Urinary bladder (tissue), 4 donors: ENCODE data around the gene ABCA5. TPM values are rescaled to one million over a fixed set of nuclear protein-coding genes. Genes with fewer than 3 reads are reported as not detected.

Experiments used
- DNase-seq: peaks from one replicate; pipeline ENCODE4 v3.0.0-alpha.2; 2015; ENCODE audit errors: extremely low spot score
- H3K27ac ChIP-seq: one replicate; pipeline ENCODE4 v1.5.1; 2013; ENCODE audit warnings: low read depth, mild to moderate bottlenecking, moderate library complexity
- H3K36me3 ChIP-seq: one replicate; pipeline ENCODE4 v1.6.1; 2013; ENCODE audit warnings: mild to moderate bottlenecking, moderate library complexity; ENCODE audit not compliant: insufficient read depth
- H3K4me1 ChIP-seq: one replicate; pipeline ENCODE4 v1.6.1; 2013; ENCODE audit warnings: mild to moderate bottlenecking, moderate library complexity; ENCODE audit not compliant: insufficient read depth
- H3K4me3 ChIP-seq: one replicate; pipeline ENCODE4 v1.5.1; 2013; ENCODE audit warnings: low read depth, low read length
- WGBS: extraction: QIAGEN DNeasy Blood & Tissue Kit; methylation state at CpG from one replicate; pipeline ENCODE4 v1.1.7; 2013; 5-methylcytosine and 5-hydroxymethylcytosine counted together
- polyA plus RNA-seq: library from polyadenylated mRNA; stranded (reverse); fragments of 200-250 nt; gene quantifications from one replicate; pipeline ENCODE4 v1.2.3, GENCODE V29; 2013
- total RNA-seq: library from RNA; depleted of rRNA; stranded (reverse); fragments of >200 nt; gene quantifications from one replicate; pipeline ENCODE4 v1.2.3, GENCODE V29; 2014
- donor health status: healthy with polysubstance abuse.
- donor health status: healthy.

The ABCA5 gene
- total and polyA plus RNA-seq, 2 donors, result 8.1 to 45.6 TPM

DNA sequence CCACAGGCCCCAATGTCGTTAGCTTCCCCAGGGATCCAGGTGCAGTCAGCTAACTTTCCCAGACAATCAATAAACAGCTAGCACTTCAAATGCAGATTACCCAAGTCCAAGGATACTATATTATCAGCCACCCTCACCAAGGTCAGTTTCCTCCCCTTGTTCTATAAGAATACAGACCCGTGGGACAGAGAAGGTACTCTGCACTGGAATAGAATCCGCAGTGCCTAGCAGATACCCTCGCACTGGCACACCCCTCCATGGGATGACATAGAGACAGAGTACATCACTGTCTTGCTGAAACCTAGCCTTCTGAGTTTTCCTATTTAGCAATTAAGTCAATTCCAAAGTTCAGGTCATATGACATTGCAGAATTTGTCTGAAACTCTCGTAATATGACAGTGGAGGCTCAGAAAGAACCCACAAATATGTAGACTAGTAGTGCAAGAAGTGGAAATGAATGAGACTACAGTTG lies 58.4 kb downstream of the ABCA5 start:
- H3K36me3 ChIP-seq, result no peaks in the 10 kb centered on the region
- WGBS, result 96% methylated on average over 5 of the region's 5 CpGs
- H3K4me1 ChIP-seq, result no peaks in the 10 kb centered on the region

GRCh38 chr17:69267219-69267618 lies 59.7 kb downstream of the ABCA5 start:
- DNase-seq, result no peak
- H3K4me3 ChIP-seq, result no peak overlapping the region
- no peaks in the 10 kb centered on the region for H3K36me3 ChIP-seq
- H3K4me1 ChIP-seq, result no peaks in the 10 kb centered on the region
- WGBS, result 93% methylated on average over 3 of the region's 3 CpGs
- no peak overlapping the region for H3K27ac ChIP-seq

More for the DNA sequence above, 58.4 kb downstream of the ABCA5 start:
- no peak for DNase-seq
- Histone ChIP-seq H3K27ac (no peak overlapping the region), H3K4me3 (no peak overlapping the region)

- H3K27ac ChIP-seq, result no peak overlapping the region
- WGBS, result 100% methylated on average over 1 of the region's 1 CpG
- H3K4me1 ChIP-seq, result no peaks in the 10 kb centered on the region
- no peak overlapping the region for H3K4me3 ChIP-seq
- no peaks in the 10 kb centered on the region for H3K36me3 ChIP-seq
- DNase-seq, result no peak
These were observed 61.1 kb downstream of the ABCA5 start for GRCh38 chr17:69265873-69266272.

DNA sequence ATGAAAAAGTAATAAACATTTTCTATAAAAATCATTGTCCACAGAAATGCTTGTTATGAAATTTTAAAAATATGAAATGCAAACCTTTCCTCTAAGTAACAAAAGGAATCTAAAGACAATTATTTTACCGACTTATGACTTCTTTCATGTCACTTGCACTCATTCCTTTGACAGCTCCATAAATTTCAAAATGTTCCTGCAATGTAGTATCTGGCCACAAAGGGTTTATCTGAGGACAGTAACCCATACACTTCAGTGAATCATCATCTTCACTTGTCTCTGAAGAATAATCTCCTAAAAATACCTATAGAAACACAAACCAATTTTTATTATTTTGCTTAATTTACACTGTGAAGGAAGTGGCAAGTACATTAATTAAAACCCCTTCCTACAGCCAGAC lies 72.7 kb downstream of the ABCA5 start:
- no peak overlapping the region for H3K4me3 ChIP-seq
- WGBS, result 38% methylated on average over 1 of the region's 1 CpG
- no peak overlapping the region for H3K27ac ChIP-seq
- peaks cover 3% of the 10 kb centered on the region for H3K36me3 ChIP-seq
- no peaks in the 10 kb centered on the region for H3K4me1 ChIP-seq
- DNase-seq, result no peak

DNA sequence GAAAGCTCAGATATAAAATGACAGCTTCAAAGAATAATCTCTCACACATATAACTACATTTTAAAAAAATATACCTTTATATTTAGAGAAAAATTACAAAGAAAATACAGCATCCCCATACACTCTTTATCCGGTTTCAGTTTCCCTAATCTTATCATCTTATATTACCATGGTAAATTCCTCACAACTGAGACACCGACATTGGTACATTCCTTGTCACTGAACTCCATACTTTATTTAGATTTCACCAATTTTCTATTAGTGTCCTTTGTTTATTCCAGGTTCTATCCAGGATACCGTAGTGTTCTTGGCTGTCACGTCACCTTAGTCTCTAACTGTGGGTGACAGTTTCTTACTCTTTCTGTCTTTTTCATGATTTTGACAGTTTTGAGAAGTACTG lies 76.3 kb downstream of the ABCA5 start:
- Histone ChIP-seq H3K4me3 (no peak overlapping the region), H3K36me3 (peaks cover 2% of the 10 kb centered on the region), H3K4me1 (no peaks in the 10 kb centered on the region), H3K27ac (no peak overlapping the region)
- 63% methylated on average over 4 of the region's 4 CpGs for WGBS
- DNase-seq, result no peak

- Histone ChIP-seq H3K4me1 (no peaks in the 10 kb centered on the region), H3K4me3 (no peak overlapping the region), H3K36me3 (no peaks in the 10 kb centered on the region), H3K27ac (no peak overlapping the region)
- 67% methylated on average over 4 of the region's 4 CpGs for WGBS
- DNase-seq, result no peak
These were observed 80.1 kb downstream of the ABCA5 start for GRCh38 chr17:69246726-69247375.

- Histone ChIP-seq H3K36me3 (no peaks in the 10 kb centered on the region), H3K4me1 (no peaks in the 10 kb centered on the region), H3K27ac (no peak overlapping the region), H3K4me3 (no peak overlapping the region)
- WGBS, result 67% methylated on average over 1 of the region's 1 CpG
- DNase-seq, result no peak
These were observed 80.7 kb downstream of the ABCA5 start for GRCh38 chr17:69246202-69246601.

GRCh38 chr17:69245617-69246016 lies 81.3 kb downstream of the ABCA5 start:
- Histone ChIP-seq H3K36me3 (no peaks in the 10 kb centered on the region), H3K4me3 (no peak overlapping the region), H3K4me1 (no peaks in the 10 kb centered on the region), H3K27ac (no peak overlapping the region)
- WGBS, result 75% methylated on average over 2 of the region's 2 CpGs
- no peak for DNase-seq

GRCh38 chr17:69239611-69240600 lies 87.0 kb downstream of the ABCA5 start:
- WGBS, result 89% methylated on average over 8 of the region's 8 CpGs
- Histone ChIP-seq H3K4me3 (no peak overlapping the region), H3K36me3 (no peaks in the 10 kb centered on the region), H3K27ac (no peak overlapping the region), H3K4me1 (no peaks in the 10 kb centered on the region)
- no peak for DNase-seq

DNA sequence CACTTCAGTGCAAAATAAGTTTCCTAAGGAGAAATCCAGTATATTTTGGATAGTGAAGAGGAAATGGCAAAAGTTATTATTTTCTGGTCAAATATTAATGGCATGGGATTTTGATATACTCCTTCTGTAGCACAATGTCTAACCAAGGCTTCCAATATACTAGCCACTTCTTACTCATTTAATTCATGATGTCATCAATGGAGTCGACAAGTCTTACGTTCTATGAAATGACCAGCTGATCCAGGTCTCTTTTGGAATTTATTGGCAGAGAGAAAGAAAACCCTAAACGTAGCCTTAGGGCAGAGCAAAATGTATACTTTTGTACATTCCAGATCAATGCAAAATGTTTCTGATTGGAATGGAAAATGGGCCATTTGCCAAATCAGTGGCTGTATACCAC lies 90.0 kb downstream of the ABCA5 start:
- no peaks in the 10 kb centered on the region for H3K36me3 ChIP-seq
- H3K27ac ChIP-seq, result no peak overlapping the region
- no peak for DNase-seq
- 79% methylated on average over 3 of the region's 3 CpGs for WGBS
- no peak overlapping the region for H3K4me3 ChIP-seq
- H3K4me1 ChIP-seq, result no peaks in the 10 kb centered on the region

DNA sequence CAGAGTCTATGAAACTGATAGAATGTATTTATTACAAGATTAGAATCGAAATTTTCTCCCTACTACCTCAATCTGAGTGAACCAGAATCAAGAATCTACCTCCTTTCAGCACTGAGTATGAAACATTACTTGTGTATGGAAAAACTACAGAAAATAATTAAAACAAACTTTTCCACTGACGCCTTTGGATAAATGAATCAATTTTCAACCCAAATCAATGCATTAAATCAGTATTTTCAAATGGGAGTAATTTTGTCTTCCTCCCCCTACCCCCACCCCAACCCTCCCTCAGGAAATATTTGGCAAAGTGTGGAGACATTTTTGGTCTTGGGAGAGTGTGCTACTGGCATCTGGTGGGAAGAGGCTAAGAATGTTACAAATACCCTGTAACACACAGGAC lies 90.5 kb downstream of the ABCA5 start:
- WGBS, result 64% methylated on average over 2 of the region's 2 CpGs
- no peak for DNase-seq
- Histone ChIP-seq H3K4me3 (no peak overlapping the region), H3K36me3 (no peaks in the 10 kb centered on the region), H3K4me1 (no peaks in the 10 kb centered on the region), H3K27ac (no peak overlapping the region)

DNA sequence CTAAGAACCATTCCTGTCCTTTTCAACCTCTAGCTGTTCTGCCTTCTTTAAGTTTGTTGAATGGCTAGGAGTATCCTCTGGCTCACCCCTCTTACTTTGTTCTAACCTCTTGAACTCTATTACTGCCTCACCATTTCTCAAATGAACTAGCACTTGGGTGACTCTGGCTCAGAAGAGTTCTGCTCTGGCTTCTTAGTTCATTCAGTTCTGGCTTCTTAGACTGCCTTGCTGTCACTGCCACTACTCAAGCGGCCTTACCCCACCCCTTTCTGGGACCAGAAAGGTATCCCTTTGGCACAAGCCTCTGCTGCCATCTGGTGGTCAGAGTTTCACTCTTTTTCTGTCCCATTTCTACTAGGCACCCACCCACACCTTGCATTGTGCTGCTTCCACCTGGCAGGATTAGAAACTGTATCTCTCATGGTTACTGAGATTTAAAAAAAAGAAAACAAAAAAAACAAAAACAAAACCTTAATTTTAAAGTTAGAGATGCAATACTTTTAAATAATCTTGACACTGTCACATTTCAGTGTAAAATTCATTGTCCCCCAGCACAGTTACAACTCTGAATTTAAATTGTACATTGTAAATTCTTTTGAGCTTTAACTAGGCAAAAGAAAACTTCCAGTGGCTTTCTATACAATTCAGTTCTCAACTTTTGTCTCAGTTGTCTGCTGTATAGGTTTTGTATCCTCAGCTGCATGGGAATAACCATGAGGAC lies 91.4 kb downstream of the ABCA5 start:
- WGBS, result 8% methylated on average over 1 of the region's 1 CpG

GRCh38 chr17:69232650-69233049 lies 94.3 kb downstream of the ABCA5 start:
- no peak overlapping the region for H3K27ac ChIP-seq

More for the DNA sequence above, 91.4 kb downstream of the ABCA5 start:
- Histone ChIP-seq H3K4me3 (no peak overlapping the region), H3K4me1 (no peaks in the 10 kb centered on the region), H3K36me3 (no peaks in the 10 kb centered on the region), H3K27ac (no peak overlapping the region)
- peak; percentile 8 for DNase-seq

More at GRCh38 chr17:69232650-69233049, 94.3 kb downstream of the ABCA5 start:
- Histone ChIP-seq H3K4me1 (no peaks in the 10 kb centered on the region), H3K4me3 (no peak overlapping the region), H3K36me3 (no peaks in the 10 kb centered on the region)
- DNase-seq, result no peak
